IPS-NIHi7 (cell line): ENCODE data around the gene CTBP2.

Experiments used
- DNase-seq: peaks from one replicate; pipeline ENCODE4 v3.0.0; 2012; ENCODE audit warnings: mixed read lengths; ENCODE audit errors: extremely low spot score

CTBP2 gene

GRCh38 chr10:125125951-125126735 lies 34.2 kb downstream of the CTBP2 start:
- no peak for DNase-seq

- DNase-seq, result no peak
These were observed 35.5 kb downstream of the CTBP2 start for GRCh38 chr10:125124907-125125306.

DNA sequence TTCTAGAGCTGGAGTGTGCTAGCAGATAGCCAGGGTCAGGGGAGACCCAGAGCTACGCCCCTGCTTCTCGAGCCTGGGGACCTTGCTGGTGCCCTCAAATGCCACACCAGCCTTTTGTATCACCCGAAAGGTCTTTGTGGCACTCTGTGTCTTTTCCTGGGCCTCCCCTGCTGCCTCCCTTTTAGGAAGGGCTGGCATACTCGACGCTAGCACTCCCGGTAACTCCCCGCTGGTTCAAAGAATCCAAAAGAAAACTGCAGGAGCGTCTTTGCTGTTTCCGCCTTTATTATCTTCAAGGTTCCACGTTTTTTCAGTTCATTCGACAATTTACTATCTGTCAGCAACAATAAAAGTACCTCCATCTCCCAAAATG lies 36.3 kb downstream of the CTBP2 start:
- DNase-seq, result no peak

DNA sequence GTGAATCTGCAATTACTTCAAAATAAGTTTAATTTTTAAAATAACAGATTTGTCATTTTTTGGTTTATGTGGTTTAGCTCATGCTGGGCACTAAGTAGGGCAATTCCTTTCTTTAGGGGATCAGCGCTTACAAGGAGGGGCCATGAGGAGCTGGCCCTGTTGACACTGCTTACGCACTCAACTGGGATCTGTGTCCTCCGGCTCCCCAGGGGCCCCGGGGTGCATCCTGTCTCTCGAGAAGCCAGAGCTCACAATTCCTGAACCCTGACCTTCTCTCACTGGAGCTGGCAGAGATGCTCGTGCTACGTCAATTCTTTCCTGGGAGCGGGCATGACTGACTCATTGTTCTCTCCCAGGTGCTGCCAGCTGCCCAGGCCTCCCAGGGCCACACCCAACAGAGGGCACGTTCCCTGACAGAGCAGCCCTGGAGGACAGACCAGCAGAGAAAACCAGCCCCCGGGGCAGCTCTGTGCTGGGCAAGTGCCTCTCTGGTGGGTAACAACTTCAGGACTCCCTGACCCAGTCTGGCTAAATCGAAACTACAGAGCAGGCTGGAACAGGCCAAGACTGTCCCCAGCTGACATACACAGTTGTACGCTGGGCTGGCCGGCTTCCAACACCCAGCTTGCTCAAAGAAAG lies 36.8 kb downstream of the CTBP2 start:
- no peak for DNase-seq

DNA sequence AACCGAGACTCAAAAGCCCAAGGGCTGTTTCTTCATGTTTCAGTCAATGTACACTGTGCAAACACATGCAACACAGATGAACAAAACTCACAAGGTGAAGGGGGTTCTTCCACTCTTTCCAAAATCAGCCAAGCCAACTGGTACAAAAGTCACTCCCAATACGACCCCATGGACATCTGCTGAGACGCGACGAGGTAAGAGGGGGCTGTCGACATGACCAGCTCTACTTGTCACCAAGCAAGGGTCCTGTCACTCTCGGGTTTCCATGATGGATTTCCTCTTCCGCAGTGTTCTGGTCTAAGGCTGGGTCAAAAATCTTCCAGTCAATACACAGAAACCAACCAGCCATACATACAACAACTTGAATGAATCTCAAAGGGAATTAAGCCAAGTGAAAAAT lies 37.8 kb downstream of the CTBP2 start:
- no peak for DNase-seq

DNA sequence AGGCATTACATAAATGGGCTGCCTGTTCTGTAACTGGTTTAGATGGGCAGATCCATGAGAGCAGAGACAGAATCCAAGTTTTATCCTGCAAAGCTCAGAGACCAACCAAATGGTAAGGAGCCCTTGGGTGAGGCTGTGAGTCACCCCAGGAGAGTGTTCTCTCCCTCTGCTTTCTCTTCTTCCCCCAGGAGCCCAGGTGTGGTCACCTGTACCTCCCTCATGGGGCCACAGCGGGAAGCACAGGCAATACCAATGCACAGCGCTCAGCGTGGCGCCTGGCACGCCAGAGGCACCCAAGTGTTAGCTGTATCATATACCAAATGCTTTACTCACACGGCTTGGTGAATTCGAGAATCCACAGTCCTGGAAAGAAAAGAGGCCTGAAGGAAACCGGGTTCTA lies 39.4 kb downstream of the CTBP2 start:
- DNase-seq, result no peak

DNA sequence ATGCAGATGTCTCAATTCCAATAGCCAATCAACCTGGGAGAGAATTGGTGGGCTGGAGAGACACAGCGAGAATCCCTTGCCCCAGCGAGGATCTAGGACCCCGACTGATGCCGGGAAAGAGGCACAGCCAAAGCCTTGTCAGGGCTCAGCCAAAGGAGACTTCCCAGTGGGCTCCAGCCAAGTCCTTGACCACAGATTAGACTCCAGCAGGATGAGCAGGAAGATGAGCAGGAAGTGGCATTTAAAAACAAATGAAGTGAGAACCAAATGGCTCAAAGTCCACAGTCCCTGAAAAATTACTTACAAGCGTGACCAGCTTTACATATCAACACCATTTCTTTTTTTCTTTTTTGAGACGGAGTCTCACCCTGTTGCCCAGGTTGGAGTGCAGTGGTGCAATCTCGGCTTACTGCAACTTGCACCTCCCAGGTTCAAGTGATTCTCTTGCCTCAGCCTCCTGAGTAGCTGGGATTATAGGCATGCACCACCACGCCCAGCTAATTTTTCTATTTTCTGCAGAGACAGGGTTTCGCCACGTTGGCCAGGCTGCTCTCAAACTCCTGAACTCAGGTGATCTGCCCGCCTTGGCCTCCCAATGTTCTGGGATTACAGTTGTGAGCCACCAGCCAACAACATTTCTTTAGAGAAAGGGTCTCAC lies 40.2 kb downstream of the CTBP2 start:
- DNase-seq, result no peak

DNA sequence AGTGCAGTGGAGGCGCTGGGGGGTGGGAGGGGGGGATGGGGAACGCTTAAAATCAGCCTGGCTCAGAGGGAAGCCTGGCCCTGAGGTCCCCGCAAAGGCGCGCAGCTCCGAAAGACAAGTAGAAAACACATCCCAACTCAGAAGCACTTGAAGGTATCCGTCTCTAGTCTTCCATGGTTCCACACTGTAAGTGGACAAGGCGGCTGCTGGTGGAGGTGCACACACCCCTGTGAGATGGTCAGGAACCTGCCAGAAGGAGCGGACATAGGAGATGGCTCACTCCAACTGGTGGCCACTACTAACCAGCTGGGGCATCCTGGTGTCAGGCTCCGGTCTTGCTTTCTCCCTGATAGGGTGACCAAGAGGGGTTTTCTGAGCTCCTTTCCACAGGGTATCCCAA lies 41.7 kb downstream of the CTBP2 start:
- DNase-seq, result no peak

GRCh38 chr10:125118011-125118611 lies 42.3 kb downstream of the CTBP2 start:
- DNase-seq, result no peak

GRCh38 chr10:125116652-125117310 lies 43.6 kb downstream of the CTBP2 start:
- DNase-seq, result no peak

GRCh38 chr10:125116041-125116649 lies 44.2 kb downstream of the CTBP2 start:
- DNase-seq, result no peak

DNA sequence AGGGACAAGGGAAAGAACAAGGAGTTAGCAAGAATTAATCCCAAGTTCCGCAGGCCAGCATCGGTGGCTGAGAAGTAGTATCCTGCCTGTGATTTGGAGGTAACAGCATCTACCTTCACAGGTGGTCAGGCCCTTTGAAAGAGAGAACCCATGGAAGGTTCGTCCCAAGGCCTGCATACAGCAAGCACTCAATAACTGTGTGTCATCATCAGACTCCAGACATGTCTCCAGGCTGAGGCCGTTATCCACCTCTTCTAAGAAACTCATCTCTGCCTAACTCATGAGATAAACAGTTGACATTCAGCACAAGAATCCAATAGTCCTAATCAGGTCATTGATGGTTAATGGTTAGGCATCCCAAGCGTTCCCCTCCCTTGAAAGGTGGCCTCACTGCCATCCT lies 45.0 kb downstream of the CTBP2 start:
- DNase-seq, result no peak

DNA sequence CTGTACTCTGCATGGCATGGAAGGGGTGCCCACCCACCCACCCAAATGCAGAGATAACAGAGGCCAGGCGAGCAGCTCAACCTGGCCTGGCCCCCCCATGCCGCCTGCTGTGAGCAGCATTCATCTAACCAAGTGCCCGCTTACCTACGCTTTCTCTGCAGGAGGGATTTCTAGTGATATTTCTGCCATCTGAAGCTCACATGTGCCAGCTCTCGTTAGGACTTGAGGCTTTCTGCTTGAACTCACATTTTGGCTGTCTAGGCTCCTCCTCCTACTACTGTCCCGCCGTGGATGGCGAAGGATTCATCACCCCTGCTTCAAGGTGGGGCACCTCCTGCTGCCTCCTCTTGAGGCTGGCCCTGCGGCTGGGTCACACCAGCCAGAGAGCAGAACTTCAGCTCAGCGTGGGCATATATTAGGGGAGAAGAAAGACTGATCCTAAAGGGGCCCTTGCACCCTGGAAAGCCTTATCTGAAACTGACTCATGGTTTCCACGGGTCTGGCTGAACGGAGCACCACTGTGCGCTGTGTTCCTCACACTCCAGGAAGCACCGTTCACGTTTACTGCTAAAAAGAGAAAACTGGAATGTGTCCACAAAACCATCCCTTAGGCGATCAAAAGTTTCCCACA lies 45.5 kb downstream of the CTBP2 start:
- DNase-seq, result no peak

- DNase-seq, result no peak
These were observed 46.5 kb downstream of the CTBP2 start for GRCh38 chr10:125113691-125114371.

DNA sequence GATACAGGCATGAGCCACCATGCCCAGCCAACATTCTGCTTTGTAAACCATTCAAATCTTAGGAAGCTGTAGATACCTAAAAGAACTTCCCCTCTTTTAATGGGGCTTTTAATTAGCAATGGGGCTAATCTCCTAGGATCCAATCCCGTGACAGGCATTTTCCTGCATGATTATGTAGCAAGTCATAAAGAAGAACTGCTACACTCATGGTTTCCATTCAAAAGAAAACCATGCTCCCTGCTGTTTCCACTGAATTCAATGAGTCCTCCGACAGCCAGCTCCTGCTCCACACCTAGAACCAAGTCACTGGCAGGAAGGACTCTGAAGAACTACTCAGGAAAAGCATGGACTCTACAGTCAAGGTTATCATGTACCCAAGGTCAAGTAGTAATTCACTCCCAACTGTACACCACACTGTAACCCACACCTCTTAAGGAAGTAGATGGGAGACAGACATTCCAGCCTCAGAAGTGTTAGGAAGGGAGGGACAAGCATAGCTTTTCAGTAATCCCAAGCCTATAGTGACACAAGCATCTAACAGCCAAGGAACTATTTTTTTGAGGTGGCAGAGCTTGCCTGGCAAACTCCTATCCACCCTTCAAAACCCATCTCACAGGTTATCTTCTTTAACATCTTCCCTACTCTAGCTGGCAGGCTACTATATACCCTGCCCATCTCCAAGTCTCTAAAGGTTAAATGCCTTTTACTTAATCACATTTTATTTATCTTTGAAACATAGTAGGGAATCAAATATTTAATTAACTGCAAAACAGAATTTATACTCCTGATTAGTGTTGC lies 47.5 kb downstream of the CTBP2 start:
- DNase-seq, result no peak

DNA sequence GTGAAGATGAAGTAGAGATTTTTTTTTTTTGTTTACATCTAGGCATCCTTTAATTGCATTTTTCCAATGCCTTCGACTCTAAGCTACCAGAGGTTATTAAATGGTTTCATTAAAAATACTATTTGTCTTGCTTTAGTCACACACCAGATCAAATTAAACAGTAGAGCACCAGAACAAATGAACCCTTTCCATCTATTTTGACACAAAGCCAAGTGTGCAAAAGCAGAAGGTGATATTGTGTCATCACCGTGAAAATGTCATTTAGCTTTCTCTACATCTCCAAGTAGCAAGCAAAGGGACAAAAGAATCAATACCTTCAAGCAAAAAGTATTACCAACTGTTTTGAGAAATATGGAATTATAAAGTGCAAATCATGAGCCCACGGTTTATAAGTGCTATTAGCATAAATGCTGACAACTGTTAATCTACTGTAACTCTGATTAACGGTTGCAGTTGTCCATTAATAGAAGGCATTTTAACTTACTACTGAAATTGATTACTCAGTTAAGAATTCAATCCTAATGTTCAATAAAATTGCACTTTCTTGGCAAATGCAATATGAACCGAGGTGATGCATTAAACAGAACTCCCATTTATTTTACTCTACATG lies 49.1 kb downstream of the CTBP2 start:
- DNase-seq, result no peak

GRCh38 chr10:125107965-125108580 lies 52.3 kb downstream of the CTBP2 start:
- no peak for DNase-seq

DNA sequence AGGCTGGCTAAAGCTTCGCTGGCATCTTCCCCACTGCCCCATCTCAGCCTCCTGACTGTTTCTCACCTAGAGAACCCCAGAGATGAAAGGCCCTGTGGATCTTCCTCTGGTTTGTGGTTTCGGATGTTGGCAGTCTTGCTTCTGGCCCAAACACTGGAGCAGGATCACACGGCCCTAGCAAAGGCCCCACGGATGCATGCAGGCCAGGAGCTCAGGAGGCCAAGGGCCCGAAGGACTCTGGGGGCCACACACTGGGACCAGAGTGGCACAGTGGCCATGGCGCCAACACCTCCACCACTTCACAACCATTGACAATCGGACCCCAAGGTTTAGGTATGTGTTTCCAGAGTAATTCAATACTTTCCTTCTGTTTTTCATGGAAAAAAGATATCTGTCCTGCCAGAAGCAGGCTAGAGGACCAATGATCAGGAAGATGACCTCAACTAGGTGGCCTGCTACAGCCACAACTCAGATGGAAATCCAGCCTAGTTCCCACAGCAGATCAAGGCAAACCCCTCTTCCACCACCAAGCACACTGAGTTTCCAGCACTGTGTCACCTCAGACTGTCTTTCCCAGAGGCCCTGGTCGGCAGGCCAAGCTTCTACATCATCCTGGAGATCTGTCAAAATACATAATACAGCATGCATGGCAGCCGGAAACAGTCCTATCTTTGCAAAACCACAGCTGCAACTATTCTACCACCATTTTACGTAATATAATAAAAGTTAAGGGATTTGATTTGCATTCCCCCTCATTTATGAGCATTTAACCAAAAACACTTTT lies 53.0 kb downstream of the CTBP2 start:
- no peak for DNase-seq
